Stimulated activated CD8-positive, alpha-beta memory T cell treated with anti-CD3 and anti-CD28 coated beads, Interleukin-4, amount 100 ng/mL, for 48 hours (primary cell): ENCODE measurements around the gene DHX29.

Experiments
- DNase-seq: peaks from one replicate; pipeline ENCODE4 v3.0.0-alpha.2; 2020

The DHX29 gene

DNA sequence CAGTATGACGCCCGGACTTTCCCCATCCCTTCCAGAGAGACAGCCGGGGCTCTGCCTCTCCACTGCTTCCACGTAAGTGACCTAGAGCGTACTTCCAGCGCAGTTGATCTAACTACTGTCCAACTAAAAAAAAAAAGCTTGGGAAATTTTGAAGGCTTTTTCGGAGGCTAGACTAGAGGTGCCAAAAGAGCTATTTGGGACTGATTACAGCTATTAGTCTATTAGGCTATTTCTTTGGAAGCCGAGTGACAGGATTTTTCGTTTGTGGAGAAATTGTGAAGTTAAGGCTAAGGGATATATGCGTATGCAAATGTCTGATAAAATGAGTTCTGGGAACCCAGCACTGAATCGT, 75.6 kb downstream of the DHX29 start:
- no peak for DNase-seq

DNA sequence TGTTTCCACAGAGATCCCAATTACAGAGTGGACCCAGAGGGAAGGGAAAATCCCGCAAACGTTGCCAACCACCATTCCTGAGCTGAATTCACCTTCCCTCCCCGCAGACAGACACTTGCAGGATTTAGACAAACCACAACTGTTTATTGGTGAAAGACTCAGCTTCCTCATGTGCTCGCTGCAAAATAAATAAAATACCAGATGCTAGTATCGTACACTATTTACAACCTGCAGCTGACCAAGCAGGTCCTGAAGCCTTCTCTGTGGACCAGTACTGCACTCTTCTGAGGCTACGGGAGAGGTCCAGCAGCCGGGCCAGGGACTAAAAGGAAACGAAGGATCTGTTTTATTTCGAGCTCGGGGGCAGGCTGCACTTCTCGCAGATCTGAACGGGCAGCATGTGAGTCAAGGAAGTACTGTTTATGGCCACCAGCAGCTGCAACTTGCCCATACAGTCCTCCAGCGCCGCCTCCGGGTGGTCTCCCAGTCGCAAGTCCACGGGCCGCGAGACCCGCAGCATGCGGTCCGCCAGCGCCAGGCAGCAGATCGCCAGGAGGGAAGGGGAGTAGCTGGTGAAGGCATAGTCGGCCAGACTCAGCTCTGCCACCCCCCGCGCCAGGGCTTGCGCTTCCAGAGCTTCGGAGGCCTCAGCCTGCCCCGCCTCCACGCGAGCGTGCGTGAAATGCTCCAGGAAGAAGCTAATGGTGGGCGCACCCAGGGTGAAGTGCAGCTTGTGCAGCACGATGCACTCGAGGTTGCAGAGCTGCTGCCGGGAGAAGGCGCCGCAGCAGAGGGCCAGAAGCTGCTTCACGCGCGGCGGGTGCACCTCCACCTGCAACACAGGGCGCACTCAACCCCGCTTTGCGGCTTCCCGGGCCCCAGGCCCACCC, 76.2 kb downstream of the DHX29 start:
- peak; percentile 42 for DNase-seq

DNA sequence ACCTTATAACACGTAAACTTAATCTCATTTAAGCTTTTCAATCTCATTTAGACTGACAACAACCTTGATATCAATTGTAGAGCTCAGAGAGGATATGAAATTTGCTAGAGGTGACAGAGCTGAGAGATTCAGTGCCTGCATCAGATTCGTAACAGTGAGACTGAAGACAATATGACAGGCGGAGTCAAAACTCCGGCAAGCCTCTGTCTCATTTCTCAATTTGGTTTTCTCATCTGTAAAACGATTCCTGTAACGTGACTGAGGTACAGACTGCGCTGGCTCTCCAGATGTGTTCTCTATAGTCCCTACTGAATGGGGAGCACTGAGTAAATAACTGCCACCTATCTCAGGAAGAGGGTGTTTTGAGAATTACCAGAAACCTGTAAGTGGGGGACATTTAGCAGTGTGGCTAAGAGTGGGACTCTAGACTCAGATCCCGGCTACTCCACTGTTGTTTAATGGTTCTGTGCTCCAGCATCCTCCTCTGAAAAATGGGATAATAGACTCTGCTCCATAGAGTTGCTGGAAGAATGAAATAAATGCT, 77.3 kb downstream of the DHX29 start:
- DNase-seq = no peak

DNA sequence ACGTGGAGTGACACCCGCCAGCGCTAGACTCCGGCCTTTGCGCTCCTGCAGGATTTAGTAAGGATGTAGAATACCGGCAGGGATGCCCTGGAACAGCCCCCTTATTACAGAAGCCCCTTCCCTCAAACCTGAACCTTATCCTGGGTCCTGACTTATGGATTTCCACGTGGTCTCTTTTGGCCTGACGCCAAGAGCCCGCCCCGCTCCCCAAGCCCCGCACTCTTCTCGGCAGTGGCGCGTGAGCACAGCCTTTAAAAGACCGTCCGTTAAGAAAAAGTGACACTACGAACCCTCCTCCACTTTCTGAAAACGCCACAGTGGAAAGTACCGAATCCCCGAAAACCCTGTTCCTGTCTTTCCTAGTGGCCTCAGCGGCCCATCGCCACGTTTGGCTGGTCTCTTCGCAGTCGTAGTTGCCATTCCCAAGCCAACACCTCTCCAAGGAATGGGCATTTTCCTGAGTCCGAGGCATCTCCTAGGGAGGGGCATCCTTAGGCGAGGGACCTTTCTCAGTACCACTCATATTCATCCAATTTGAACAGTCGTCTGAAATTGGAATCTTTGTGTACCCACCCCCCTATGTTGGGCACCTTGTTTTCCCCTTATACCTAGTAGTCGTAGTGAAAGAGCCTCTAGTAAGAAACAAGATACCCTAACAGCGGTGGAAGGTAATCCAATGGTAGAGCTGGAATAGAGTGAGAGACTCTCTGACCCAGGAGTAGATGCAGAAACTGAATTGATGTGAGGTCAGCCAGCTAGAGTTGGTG, 79.6 kb downstream of the DHX29 start:
- DNase-seq = no peak

GRCh38 chr5:55226934-55227663, 80.4 kb downstream of the DHX29 start, which contains the start of gene MCIDAS:
Gene MCIDAS (minus strand): TSS chr5:55227315. CDS start chr5:55227138, 177 bp downstream.
- DNase-seq = peak; percentile 76

DNA sequence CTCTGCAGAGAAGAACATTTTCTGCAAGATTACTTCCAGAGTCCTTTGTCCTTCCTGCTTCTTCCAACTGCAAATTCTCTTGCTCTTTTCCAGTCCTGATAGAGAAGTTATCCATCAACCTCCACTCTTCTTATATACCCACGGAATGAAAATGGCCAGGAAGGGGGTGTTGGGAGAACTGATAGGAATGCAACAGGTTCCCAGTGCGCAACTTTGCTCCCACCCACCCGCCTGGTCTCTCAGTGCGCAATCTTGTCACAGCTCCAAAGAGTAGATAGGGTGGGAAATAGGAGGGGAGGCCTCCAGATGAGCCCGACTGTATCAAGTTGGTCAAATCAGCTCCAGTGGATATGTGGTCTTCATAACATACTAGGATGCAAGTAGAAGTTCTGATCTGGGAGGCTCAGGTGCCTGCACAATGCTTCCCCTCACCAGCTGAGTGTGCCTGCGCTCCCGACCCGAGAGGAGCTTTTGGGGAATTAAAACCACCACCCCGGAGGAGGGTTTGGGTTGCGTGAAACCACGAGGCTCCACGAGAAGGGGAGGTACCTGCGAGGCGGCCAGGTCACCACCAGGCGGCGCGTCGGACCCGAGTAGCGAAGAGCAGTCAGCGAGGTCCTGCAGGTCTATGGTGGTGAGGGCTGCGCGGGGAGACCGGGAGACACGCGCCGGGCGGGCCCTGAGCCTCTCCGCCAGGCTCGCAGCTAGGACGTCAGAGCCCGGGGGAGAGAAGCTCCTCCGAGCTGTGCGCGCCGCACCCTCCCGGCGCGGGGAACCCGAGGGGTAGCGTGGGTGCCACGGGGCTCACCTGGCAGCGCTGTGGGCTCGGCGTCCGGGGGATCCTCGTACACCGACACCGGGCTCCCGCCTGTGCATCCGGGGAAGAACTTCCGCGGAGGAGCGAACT, 81.2 kb downstream of the DHX29 start:
- DNase-seq = peak; percentile 89

GRCh38 chr5:55225346-55225745, 82.1 kb downstream of the DHX29 start:
- DNase-seq = no peak

DNA sequence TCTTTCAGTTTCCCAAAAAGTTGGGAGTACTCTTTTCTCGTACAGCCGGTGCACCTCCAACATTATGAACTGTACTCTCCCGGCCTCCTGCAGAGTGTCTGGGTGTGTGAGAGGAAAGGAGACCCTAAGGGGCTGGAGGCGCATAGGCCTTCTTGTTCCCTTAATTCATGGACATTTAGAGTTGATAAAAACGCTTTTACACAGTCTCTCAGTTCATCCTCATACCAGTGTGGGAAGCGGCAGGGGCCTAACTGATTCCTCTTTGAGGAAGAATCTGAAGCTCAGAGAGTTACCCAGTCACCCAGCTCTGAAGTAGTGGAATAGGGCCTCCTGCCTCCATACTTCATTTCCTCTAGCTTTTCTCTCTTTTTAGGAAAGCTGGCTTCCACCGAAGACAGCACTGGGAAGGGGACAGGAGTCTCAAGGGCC, 83.7 kb downstream of the DHX29 start:
- no peak for DNase-seq

DNA sequence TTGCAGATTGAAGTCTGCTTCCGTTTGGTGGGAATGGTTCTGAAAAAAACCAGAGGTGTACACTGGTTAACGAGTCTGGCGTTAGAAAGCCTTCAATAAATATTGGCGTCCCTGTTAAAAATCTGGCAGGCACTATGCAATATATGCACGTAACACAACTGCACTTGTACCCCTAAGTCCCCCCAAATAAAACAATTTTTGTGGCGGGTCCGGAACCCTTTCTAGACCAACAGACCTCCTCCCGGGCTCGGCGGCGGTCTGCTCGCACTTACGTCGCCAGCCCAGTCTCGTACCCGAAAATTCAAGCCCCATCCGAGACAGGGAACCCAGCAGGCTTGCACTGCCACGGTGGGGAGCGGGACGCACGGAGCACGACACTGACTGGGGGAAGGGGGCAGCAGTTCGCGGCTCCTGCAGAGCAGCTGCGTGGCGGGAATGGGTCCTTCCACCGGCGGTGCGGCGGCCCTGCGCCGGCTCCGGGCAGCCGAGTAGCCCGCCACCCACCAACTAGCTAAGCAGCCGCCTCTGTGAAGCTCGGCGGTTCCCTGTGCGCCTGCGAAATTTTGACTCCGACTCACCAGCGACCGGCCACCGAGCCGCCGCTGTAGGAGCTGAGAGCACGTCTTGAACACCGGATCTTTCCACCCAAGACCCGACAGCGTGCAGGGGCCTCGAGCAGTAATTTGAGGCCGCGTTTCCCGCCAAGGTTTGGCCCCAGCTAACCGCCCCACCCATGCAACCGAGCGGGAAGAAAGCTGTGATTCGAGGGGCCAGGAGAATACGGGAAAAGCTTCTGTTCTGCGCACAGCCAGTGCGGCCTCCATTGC, 84.3 kb downstream of the DHX29 start:
- peak; percentile 43 for DNase-seq

DNA sequence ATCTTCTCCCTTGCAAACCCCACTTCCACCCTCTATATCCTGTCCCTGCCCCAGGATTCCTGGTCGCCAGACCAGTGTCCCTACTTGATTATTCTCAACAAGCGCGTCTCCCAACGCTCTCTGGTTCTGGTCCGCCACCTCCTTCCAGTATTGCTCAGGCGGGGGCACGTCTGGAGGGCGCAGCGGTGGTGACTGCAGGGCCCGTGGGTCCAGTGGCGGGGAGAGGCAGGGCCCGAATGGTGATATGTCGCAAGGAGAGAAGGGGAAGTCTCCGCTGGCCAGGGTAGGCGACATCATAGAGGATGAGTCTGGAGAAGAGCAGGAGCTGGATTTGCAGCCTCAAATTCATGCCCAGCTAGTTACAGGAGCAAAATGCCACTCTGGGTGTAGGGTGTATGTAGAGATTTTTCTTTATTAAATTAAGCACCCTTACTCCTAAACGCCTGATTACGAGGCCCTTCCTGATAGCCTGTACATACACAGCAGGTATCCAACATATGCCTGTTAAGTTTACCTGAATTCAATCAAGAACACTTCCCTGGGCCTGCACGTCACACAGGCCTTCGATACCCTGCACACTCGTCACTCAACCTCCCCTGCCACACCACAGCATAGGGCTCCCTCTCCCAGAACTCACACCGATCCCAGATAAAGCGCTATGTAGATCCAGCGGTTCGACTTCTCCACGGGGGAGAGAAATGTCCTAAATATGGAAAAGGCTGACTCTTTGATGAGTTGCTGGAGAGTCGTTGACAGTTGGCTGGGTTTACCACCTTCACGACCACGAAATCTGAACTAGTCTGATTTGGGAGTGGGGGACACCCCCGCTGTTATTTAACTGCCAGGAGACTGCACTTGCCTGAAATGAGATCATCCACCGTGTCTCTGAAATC, 85.2 kb downstream of the DHX29 start:
- DNase-seq = no peak

GRCh38 chr5:55220433-55221185, 86.9 kb downstream of the DHX29 start:
- no peak for DNase-seq

DNA sequence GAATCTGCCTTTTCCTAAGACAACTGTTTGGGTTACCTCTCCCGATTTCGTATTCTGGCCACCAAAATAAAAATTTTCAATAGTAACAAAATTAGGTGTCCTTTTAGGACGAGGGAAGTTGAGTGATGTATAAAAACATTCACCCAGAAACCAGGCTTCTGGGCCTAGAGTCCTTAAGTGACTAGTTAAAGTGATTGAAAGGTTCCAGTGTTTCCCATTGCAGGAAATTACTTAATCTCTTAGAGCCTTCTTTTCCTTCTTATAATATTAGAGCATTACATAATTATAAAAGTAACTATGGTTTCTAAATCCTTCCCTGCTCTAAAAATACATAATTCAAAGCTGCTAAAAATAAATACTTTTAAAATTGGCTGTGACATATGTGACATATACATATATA, 87.7 kb downstream of the DHX29 start:
- no peak for DNase-seq

GRCh38 chr5:55218967-55219366, 88.5 kb downstream of the DHX29 start:
- no peak for DNase-seq

- no peak for DNase-seq
These were observed 96.2 kb downstream of the DHX29 start for GRCh38 chr5:55211184-55211874.
